Testis (tissue), 2 donors: Measurements from ENCODE around the gene ERC1.

Experiments
- POLR2A ChIP-seq: fragments of 450-650 bp; IDR thresholded peaks from one replicate; pipeline ENCODE4 v1.6.1; 2017; ENCODE audit warnings: antibody characterized with exemption, mild to moderate bottlenecking, moderate library complexity
- TF ChIP-seq, protein P1 (sequence below), 3 experiments: fragments of 450-650 bp in 2 of 3; fragments of 200-600 bp in 1 of 3; sonication (generic) in 1 of 3; IDR thresholded peaks; one replicate each; pipeline ENCODE4 v1.5.1; 2016 to 2019; ENCODE audit warnings: antibody characterized with exemption in 3 of 3, mild to moderate bottlenecking in 2 of 3, moderate library complexity in 1 of 3

DNA sequence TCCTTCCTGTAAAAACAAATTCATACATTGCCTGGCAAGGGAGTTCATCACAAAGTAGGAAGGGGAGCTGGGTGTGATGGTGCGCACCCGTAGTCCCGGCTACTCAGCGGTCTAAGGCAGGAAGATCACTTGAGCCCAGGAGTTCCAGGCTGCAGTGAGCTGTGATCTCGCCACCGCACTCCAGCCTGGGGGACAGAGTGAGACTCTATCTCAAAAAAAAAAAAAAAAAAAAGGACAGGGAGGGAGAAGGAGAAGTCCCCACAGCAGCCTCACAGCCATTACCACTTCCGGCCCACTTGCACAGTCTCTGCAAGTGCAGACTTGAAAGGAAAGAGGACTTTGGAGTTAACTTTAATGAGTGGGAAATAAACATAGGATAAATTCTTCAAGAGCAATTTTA, 482.4 kb downstream of the ERC1 start:
- TF ChIP-seq, protein P1, sequence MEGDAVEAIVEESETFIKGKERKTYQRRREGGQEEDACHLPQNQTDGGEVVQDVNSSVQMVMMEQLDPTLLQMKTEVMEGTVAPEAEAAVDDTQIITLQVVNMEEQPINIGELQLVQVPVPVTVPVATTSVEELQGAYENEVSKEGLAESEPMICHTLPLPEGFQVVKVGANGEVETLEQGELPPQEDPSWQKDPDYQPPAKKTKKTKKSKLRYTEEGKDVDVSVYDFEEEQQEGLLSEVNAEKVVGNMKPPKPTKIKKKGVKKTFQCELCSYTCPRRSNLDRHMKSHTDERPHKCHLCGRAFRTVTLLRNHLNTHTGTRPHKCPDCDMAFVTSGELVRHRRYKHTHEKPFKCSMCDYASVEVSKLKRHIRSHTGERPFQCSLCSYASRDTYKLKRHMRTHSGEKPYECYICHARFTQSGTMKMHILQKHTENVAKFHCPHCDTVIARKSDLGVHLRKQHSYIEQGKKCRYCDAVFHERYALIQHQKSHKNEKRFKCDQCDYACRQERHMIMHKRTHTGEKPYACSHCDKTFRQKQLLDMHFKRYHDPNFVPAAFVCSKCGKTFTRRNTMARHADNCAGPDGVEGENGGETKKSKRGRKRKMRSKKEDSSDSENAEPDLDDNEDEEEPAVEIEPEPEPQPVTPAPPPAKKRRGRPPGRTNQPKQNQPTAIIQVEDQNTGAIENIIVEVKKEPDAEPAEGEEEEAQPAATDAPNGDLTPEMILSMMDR (IDR thresholded peaks at IDR 0.05) = no peak
- no peak for TF ChIP-seq POLR2A
